Caco-2 (cell line): Measurements from ENCODE around the gene SKP1. TPM values are rescaled to one million over a fixed set of nuclear protein-coding genes. Genes with fewer than 3 reads are reported as not detected.

Source experiments
- BruUV-seq: library from RNA; stranded (reverse); fragments of 400-500 nt; replicated peaks from 2 replicates; lab custom pipeline; 2021; lab: Mats Ljungman, UMichigan
- CTCF ChIA-PET: fragments of 300-600 bp; sonication (Branson Sonifier 250); formaldehyde crosslinking; loops from one replicate; lab custom pipeline; 2022; ENCODE audit warnings: antibody characterized with exemption; lab: Charles Lee
- POLR2A ChIA-PET: fragments of 300-600 bp; sonication (Branson Sonifier 250); formaldehyde crosslinking; loops from one replicate; lab custom pipeline; 2022; ENCODE audit warnings: antibody characterized with exemption; lab: Charles Lee
- DNase-seq, 2 experiments: peaks; one replicate each; pipeline versions ENCODE4 v3.0.0 to v3.0.0-alpha.2; 2020 to 2022
- H3K27me3 ChIP-seq: replicated peaks from 2 replicates; pipeline ENCODE4 v1.6.0; 2011; ENCODE audit warnings: low read length; ENCODE audit not compliant: control insufficient read depth, insufficient read depth
- H3K36me3 ChIP-seq: 2 replicates; pipeline ENCODE4 v1.5.1; 2011; ENCODE audit warnings: low read length; ENCODE audit not compliant: control insufficient read depth, insufficient read depth
- H3K4me1 ChIP-seq: fragments of 250-450 bp; sonication (Bioruptor Pico); 2 replicates; pipeline ENCODE4 v1.5.1; 2020; ENCODE audit warnings: mild to moderate bottlenecking
- H3K4me3 ChIP-seq: 2 replicates; pipeline ENCODE4 v1.5.1; 2011; ENCODE audit warnings: low read depth, mild to moderate bottlenecking, control low read depth, low read length
- H3K9me3 ChIP-seq: fragments of 250-450 bp; sonication (Bioruptor Pico); 2 replicates; pipeline ENCODE4 v1.5.1; 2020; ENCODE audit warnings: mild to moderate bottlenecking, moderate library complexity
- H3K27ac Mint-ChIP-seq: one replicate; pipeline ENCODE4 v1.8.0; 2022; ENCODE audit warnings: mixed read lengths; ENCODE audit not compliant: unreplicated experiment
- H3K27me3 Mint-ChIP-seq: one replicate; pipeline ENCODE4 v1.8.0; 2022; ENCODE audit warnings: mixed read lengths; ENCODE audit not compliant: insufficient read depth, unreplicated experiment
- H3K36me3 Mint-ChIP-seq: one replicate; pipeline ENCODE4 v1.8.0; 2022; ENCODE audit warnings: mild to moderate bottlenecking, mixed read lengths; ENCODE audit not compliant: insufficient read depth, unreplicated experiment
- H3K4me1 Mint-ChIP-seq: one replicate; pipeline ENCODE4 v1.8.0; 2022; ENCODE audit warnings: low read depth, mixed read lengths; ENCODE audit not compliant: unreplicated experiment
- H3K4me3 Mint-ChIP-seq: one replicate; pipeline ENCODE4 v1.8.0; 2022; ENCODE audit warnings: mild to moderate bottlenecking, moderate library complexity, mixed read lengths; ENCODE audit not compliant: unreplicated experiment
- H3K9me3 Mint-ChIP-seq: one replicate; pipeline ENCODE4 v1.8.0; 2022; ENCODE audit warnings: mixed read lengths; ENCODE audit not compliant: unreplicated experiment
- CTCF ChIP-seq, 2 experiments: fragments of 200-600 bp in 1 of 2; IDR thresholded peaks; 1 replicate in 1 of 2; 2 replicates in 1 of 2; pipeline versions ENCODE4 v1.5.1 to v1.8.0; 2011 to 2022; ENCODE audit warnings: antibody characterized with exemption in 1 of 2, control low read depth in 1 of 2, inconsistent platforms in 1 of 2, low read depth in 1 of 2, low read length in 1 of 2, mild to moderate bottlenecking in 1 of 2, moderate library complexity in 1 of 2; ENCODE audit not compliant: insufficient read depth in 1 of 2, severe bottlenecking in 1 of 2, unreplicated experiment in 1 of 2
- intact Hi-C: fragments of 100-400 bp; cut with micrococcal nuclease; formaldehyde crosslinking; loops from one replicate; pipeline ENCODE4 v1.10.0; 2022; ENCODE audit not compliant: unreplicated experiment
- total RNA-seq: library from RNA; stranded (reverse); gene quantifications from 2 replicates; pipeline ENCODE4 v1.2.3, GENCODE V29; 2022

Gene SKP1
- total RNA-seq, 1 experiment from 2014 or later, result 365 TPM

DNA sequence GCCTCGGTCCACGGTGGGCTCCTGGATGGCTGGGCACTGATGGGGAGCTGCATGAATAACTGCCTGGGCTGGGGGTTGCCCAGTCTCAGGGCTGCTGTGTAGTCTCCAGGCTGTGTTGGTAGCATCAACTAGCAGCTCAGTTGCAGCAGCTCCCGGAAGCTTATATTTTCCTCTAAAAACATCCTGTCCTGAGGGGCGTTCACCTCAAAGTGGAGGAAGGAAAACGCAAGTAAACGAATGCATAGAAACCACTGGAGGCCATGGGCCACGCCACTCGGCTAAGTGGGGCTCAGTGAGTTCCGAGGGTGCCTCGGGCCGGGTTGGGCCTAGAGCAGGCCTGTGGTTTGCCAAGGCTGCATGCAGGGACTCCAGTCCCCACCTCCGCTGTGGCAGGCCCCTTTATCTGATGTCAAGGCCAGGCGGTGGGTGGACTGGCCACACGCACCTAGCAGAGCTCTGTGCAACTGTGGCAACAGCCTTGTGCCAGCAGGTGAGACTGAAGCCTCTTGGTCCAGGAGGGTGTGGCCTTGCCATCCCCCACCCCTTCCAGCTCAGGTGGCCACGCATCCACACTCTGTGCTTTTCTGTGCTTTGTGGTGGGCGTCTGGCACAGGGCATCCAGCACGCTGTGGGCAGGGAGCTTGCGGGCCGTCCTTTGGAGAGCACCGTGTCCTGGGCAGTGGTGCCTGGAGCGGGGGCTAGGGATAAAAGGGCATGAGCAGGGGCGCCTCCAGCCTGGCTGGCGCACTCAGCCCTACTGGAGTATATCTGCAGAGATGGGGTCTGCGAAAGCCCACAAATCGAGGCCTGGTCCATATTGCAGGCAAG lies 47.1 kb downstream of the SKP1 start:
- no TSS peak for BruUV-seq
- Mint-ChIP-seq H3K27me3 (no peaks in the 10 kb centered on the region), H3K4me3 (no peak overlapping the region), H3K4me1 (no peaks in the 10 kb centered on the region), H3K27ac (no peak overlapping the region), H3K36me3 (peaks cover 12% of the 10 kb centered on the region), H3K9me3 (no peaks in the 10 kb centered on the region)
- ChIA-PET POLR2A (no interaction called here), CTCF (interaction anchor here (1.1 to 1.4 kb wide), 2 partner anchors 11 to 90 kb away, joined by 5 to 10 read pairs; no protein-coding TSS in a partner anchor)
- Histone ChIP-seq H3K36me3 (0 out of 2 replicates have a peak, but pooled peaks cover 2% of the 10 kb centered on the region), H3K9me3 (no peaks in the 10 kb centered on the region), H3K4me1 (no peaks in the 10 kb centered on the region), H3K27me3 (no peaks in the 10 kb centered on the region), H3K4me3 (no peak overlapping the region)
- intact Hi-C loops, result no loop called here
- DNase-seq, result no peak
- TF ChIP-seq CTCF (IDR thresholded peaks at IDR 0.05; ENCODE audit: insufficient read depth in 1 of 2, low read depth in 1 of 2, low read length in 1 of 2, severe bottlenecking in 1 of 2, unreplicated experiment in 1 of 2), result no peak

GRCh38 chr5:134128648-134128995 lies 48.1 kb downstream of the SKP1 start:
- POLR2A ChIA-PET, result no interaction called here
- Mint-ChIP-seq H3K9me3 (no peaks in the 10 kb centered on the region), H3K4me3 (no peak overlapping the region), H3K27ac (peak overlapping the region; percentile 22), H3K36me3 (peaks cover 12% of the 10 kb centered on the region), H3K27me3 (no peaks in the 10 kb centered on the region), H3K4me1 (no peaks in the 10 kb centered on the region)
- intact Hi-C loops, result no loop called here
- no peak overlapping the region for H3K4me3 ChIP-seq
- no peak for TF ChIP-seq CTCF (IDR thresholded peaks at IDR 0.05; ENCODE audit: insufficient read depth in 1 of 2, low read depth in 1 of 2, low read length in 1 of 2, severe bottlenecking in 1 of 2, unreplicated experiment in 1 of 2)
- no TSS peak for BruUV-seq
- H3K27me3 ChIP-seq, result no peaks in the 10 kb centered on the region
- CTCF ChIA-PET, result interaction anchor here (1.4 kb wide), 1 partner anchor 12 kb away, joined by 5 read pairs; no protein-coding TSS in a partner anchor
- H3K9me3 ChIP-seq, result no peaks in the 10 kb centered on the region
- no peak for DNase-seq
- H3K36me3 ChIP-seq, result 0 out of 2 replicates have a peak, but pooled peaks cover 2% of the 10 kb centered on the region
- no peaks in the 10 kb centered on the region for H3K4me1 ChIP-seq

DNA sequence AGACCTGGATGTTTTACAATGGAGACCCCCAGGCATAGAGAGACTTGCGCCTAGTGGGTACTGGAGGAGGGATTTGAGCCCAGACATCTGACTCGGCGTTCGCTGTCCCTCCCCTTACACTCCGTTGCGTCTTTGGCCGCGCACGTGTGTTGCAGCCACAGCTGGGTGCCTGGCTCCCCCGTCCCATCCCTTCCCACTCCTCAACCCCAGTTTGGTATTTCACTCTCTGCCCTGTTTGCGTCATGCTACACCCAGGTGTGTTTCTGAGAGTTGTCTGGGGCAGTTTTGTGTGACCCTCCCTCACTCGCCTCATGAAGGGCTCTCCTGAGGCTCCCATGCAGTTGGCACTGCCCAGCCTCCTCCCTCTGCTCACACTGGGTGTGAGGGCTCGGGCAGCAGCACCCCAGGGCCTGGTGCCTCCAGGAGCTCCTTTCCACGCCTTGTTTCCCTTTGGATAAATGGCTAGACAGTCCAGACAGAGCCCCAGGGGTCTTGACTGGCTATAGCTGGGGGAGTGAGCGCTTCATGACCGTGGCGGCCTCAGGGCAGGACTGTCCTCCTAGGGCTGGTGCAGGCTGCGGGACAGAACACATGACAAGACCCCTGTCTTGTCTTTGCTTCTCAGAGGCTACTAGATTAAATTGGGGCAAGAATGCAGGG lies 48.6 kb downstream of the SKP1 start:
- no peak overlapping the region for H3K4me3 ChIP-seq
- no TSS peak for BruUV-seq
- no peaks in the 10 kb centered on the region for H3K4me1 Mint-ChIP-seq
- H3K9me3 ChIP-seq, result no peaks in the 10 kb centered on the region
- no peaks in the 10 kb centered on the region for H3K27me3 ChIP-seq
- ChIA-PET POLR2A (no interaction called here), CTCF (interaction anchor here (0.8 to 1.4 kb wide), 2 partner anchors 13 to 89 kb away, joined by 4 to 5 read pairs; no protein-coding TSS in a partner anchor)
- TF ChIP-seq CTCF (IDR thresholded peaks at IDR 0.05; ENCODE audit: insufficient read depth in 1 of 2, low read depth in 1 of 2, low read length in 1 of 2, severe bottlenecking in 1 of 2, unreplicated experiment in 1 of 2), result no peak
- no peak for DNase-seq
- no peaks in the 10 kb centered on the region for H3K27me3 Mint-ChIP-seq
- H3K36me3 ChIP-seq, result 0 out of 2 replicates have a peak, but pooled peaks cover 2% of the 10 kb centered on the region
- peaks cover 10% of the 10 kb centered on the region for H3K36me3 Mint-ChIP-seq
- peak overlapping the region; percentile 22 for H3K27ac Mint-ChIP-seq
- intact Hi-C loops, result no loop called here
- H3K4me3 Mint-ChIP-seq, result no peak overlapping the region
- no peaks in the 10 kb centered on the region for H3K4me1 ChIP-seq
- H3K9me3 Mint-ChIP-seq, result no peaks in the 10 kb centered on the region
